ENCODE data around the gene KRTAP5-4. TPM values are rescaled to one million over a fixed set of nuclear protein-coding genes. Genes with fewer than 3 reads are reported as not detected.
"Not testable (repeated sequence)": the region's sequence is repeated elsewhere in the genome, so short reads cannot be mapped to it uniquely, and the experiment has no call there.

KRTAP5-4 gene
- total RNA-seq, 4 donors from 2014 or later: not detected

- TF ChIP-seq CTCF (IDR thresholded peaks at IDR 0.05; ENCODE audit: low read depth): no peak
These were observed 24.5 kb downstream of the KRTAP5-4 start for GRCh38 chr11:1597331-1597993.

DNA sequence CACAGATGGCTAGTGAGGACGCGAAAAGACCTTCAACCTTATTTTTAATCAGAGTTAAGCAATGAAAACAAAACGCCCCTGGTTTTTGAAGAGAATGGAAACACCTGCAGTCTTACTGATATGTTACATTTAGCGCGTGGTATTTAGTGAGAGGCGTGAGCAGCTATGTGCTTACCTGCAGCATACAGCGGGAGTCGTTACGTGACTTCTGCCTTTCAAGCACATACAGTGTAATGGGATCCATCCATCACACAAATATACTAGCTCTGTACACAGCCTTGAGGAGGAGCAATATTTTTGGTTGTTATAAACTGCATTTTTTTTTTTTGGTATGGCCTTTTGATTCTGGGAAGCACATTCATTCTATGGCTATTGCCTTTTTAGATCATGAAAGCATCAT lies 29.3 kb downstream of the KRTAP5-4 start:
- TF ChIP-seq CTCF (IDR thresholded peaks at IDR 0.05; ENCODE audit: low read depth): no peak

DNA sequence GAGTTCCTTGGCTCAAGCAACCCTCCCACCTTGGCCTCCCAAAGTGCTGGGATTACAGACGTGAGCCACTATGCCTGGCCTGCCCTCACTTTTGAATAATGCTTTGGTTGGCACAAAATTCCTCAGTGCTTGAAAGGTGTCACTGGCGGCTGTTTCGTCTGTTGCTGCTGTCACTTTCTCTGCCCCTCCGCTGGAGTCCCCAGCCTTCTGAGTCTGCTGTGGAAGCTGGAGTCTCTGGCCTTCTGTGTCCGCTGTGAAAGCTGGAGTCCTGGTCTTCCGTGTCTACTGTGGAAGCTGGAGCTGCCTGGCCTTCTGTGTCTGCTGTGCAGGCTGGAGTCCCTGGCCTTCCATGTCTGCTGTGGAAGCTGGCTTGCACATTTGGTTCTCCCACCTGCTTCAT lies 31.9 kb downstream of the KRTAP5-4 start:
- no peak for TF ChIP-seq CTCF (IDR thresholded peaks at IDR 0.05; ENCODE audit: low read depth)

GRCh38 chr11:1586699-1587098 lies 35.2 kb downstream of the KRTAP5-4 start:
- no peak for TF ChIP-seq CTCF (IDR thresholded peaks at IDR 0.05; ENCODE audit: low read depth)

GRCh38 chr11:1584661-1585370 lies 37.1 kb downstream of the KRTAP5-4 start, which contains the start of gene KRTAP5-1:
TSS of gene KRTAP5-1 (minus strand) at chr11:1585283. CDS start at chr11:1585249, 34 bp downstream.
- not testable (repeated sequence) for TF ChIP-seq CTCF (IDR thresholded peaks at IDR 0.05; ENCODE audit: low read depth)

DNA sequence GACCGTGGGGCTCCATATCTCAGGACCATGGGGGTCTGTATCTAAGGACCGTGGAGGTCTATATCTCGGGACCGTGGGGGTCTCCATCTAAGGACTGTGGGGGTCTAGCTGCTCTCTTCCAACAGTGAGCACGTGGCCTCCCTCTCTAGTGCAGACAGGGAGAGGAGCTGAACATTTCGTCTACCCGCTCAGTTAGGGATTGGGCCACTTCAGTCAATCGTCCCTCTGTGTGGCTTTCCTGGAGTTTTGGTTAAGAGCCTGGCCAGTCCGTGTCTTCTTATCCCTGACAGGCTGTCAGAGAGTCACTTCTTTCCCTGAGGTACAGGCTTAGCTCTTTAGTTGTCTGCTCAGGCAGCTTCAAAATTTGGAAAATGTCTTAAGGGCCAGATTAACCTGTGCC lies 40.0 kb downstream of the KRTAP5-4 start:
- TF ChIP-seq CTCF (IDR thresholded peaks at IDR 0.05; ENCODE audit: low read depth): no peak

GRCh38 chr11:1576825-1577224 lies 45.1 kb downstream of the KRTAP5-4 start:
- no peak for TF ChIP-seq CTCF (IDR thresholded peaks at IDR 0.05; ENCODE audit: low read depth)
